GM21360 (cell line): Measurements from ENCODE around the gene SMIM23.

ENCODE experiments used
- ATAC-seq: cut with Tn5 transposase; IDR thresholded peaks from one replicate; pipeline ENCODE4 v1.9.1; 2021; ENCODE audit warnings: mild to moderate bottlenecking, moderate library complexity; ENCODE audit not compliant: unreplicated experiment

SMIM23 gene

GRCh38 chr5:171813270-171813669 lies 27.7 kb downstream of the SMIM23 start:
- no peak for ATAC-seq

- no peak for ATAC-seq
Observed at GRCh38 chr5:171813813-171814490, 28.3 kb downstream of the SMIM23 start.

GRCh38 chr5:171816666-171817065 lies 31.0 kb downstream of the SMIM23 start:
- ATAC-seq, result no peak

GRCh38 chr5:171820561-171820960 lies 34.9 kb downstream of the SMIM23 start:
- ATAC-seq, result no peak

GRCh38 chr5:171821286-171821685 lies 35.7 kb downstream of the SMIM23 start:
- ATAC-seq, result no peak

GRCh38 chr5:171823269-171823668 lies 37.7 kb downstream of the SMIM23 start:
- no peak for ATAC-seq

- ATAC-seq, result no peak
Observed at GRCh38 chr5:171825051-171825450, 39.4 kb downstream of the SMIM23 start.

- ATAC-seq, result no peak
Observed at GRCh38 chr5:171826132-171826531, 40.5 kb downstream of the SMIM23 start.

- ATAC-seq, result no peak
Observed at GRCh38 chr5:171827162-171827561, 41.5 kb downstream of the SMIM23 start.

- no peak for ATAC-seq
Observed at GRCh38 chr5:171830686-171831085, 45.1 kb downstream of the SMIM23 start.

GRCh38 chr5:171832775-171833174 lies 47.2 kb downstream of the SMIM23 start:
- no peak for ATAC-seq

- ATAC-seq, result no peak
Observed at GRCh38 chr5:171834461-171834860, 48.8 kb downstream of the SMIM23 start.

GRCh38 chr5:171835066-171835465 lies 49.4 kb downstream of the SMIM23 start:
- ATAC-seq, result no peak

- no peak for ATAC-seq
Observed at GRCh38 chr5:171837522-171837921, 51.9 kb downstream of the SMIM23 start.

GRCh38 chr5:171838066-171838465 lies 52.4 kb downstream of the SMIM23 start:
- no peak for ATAC-seq

- no peak for ATAC-seq
Observed at GRCh38 chr5:171839112-171839511, 53.5 kb downstream of the SMIM23 start.

GRCh38 chr5:171840066-171840465 lies 54.4 kb downstream of the SMIM23 start:
- ATAC-seq, result no peak
